ENCODE results near the gene GDPD4. TPM values are rescaled to one million over a fixed set of nuclear protein-coding genes. Genes with fewer than 3 reads are reported as not detected.

The GDPD4 gene
- total and polyA plus RNA-seq, 10 of the 15 experiments (the other 5 are each of a cell fraction or from before 2014, with no cell fraction given) = 0.23 TPM; not detected in 9

- Histone ChIP-seq H3K4me1 (ENCODE audit: control insufficient read depth, insufficient read depth, low read length) (no peaks in the 10 kb centered on the region), H3K4me2 (ENCODE audit: control insufficient read depth, insufficient read depth) (no peak overlapping the region), H3K4me3 (no peak overlapping the region), H2AFZ (ENCODE audit: control insufficient read depth, low read depth, low read length) (no peak overlapping the region), H3K36me3 (ENCODE audit: control insufficient read depth in 2 of 2, insufficient read depth in 2 of 2, low read length in 1 of 2) (peaks cover 1 to 3% of the 10 kb centered on the region in 2 experiments), H3K79me2 (ENCODE audit: control insufficient read depth, insufficient read depth, low read length) (no peaks in the 10 kb centered on the region), H3K27ac (ENCODE audit: control insufficient read depth, insufficient read depth) (no peak overlapping the region), H3K9me3 (replicated peaks; ENCODE audit: control insufficient read depth, insufficient read depth, low read length) (no peaks in the 10 kb centered on the region), H3K9ac (ENCODE audit: control insufficient read depth, insufficient read depth, low read length) (no peak overlapping the region), H4K20me1 (ENCODE audit: control insufficient read depth, insufficient read depth) (no peaks in the 10 kb centered on the region), H3K27me3 (replicated peaks in 1 of 2; ENCODE audit: control insufficient read depth in 2 of 2, insufficient read depth in 2 of 2, low read length in 1 of 2) (no peaks in the 10 kb centered on the region; a peak in 1 of 4 replicates)
- intact Hi-C loops (cut with micrococcal nuclease; ENCODE audit: unreplicated experiment) = no loop called here
- ChIA-PET POLR2A (interaction anchor here (1.1 kb wide), 1 partner anchor 173 kb away, joined by 5 read pairs; no protein-coding TSS in a partner anchor), CTCF (no interaction called here), SMC1A (ENCODE audit: uncharacterized antibody, unreplicated experiment) (no interaction called here), RAD21 (ENCODE audit: unreplicated experiment) (no interaction called here)
- in situ Hi-C loops (cut with MboI) = no loop called here
- TF ChIP-seq HDAC6 (IDR thresholded peaks at IDR 0.05; ENCODE audit: unreplicated experiment) = no peak
- no peak for TF ChIP-seq CEBPB (IDR thresholded peaks at IDR 0.05; ENCODE audit: borderline replicate concordance in 1 of 2, low read depth in 2 of 2, low read length in 2 of 2)
- no peak for TF ChIP-seq STAT3 (IDR thresholded peaks at IDR 0.05; ENCODE audit: low read depth, low read length)
- TF ChIP-seq BRCA1 (IDR thresholded peaks at IDR 0.05; ENCODE audit: low read depth, low read length) = no peak
- TF ChIP-seq CTCF (IDR thresholded peaks at IDR 0.05 in 2 of 3, conservative IDR thresholded peaks at IDR 0.05 in 1 of 3; ENCODE audit: control insufficient read depth in 2 of 3, extremely low read depth in 1 of 3, insufficient read depth in 1 of 3, low read depth in 3 of 3, low read length in 3 of 3) = no peak
- no peak for TF ChIP-seq NFYB (IDR thresholded peaks at IDR 0.05; ENCODE audit: insufficient read depth, low read depth, low read length)
- TF ChIP-seq ZSCAN29 (IDR thresholded peaks at IDR 0.05) = no peak
- TF ChIP-seq SIN3A (IDR thresholded peaks at IDR 0.05; ENCODE audit: low read depth, low read length) = no peak
- FAIRE-seq (no peak), DNase-seq (ENCODE audit: low read depth, low spot score) (no peak), ATAC-seq (no peak)
- WGBS (ENCODE audit: insufficient coverage, insufficient replicate concordance, low lambda C conversion rate, missing lambda C conversion rate) = 29% methylated on average over 1 of the region's 1 CpG
- BruUV-seq (replicated peaks) = no TSS peak
These were observed 18.9 kb upstream of the GDPD4 start for GRCh38 chr11:77320351-77320750.

All from GM12878 (cell line).